Liver (tissue), 3 donors: ENCODE results near the gene WDR75.

ENCODE experiments used
- ATF3 ChIP-seq: IDR thresholded peaks from 2 replicates; pipeline ENCODE4 v1.6.1; 2016; ENCODE audit warnings: antibody characterized with exemption
- FOXA1 ChIP-seq: IDR thresholded peaks from 2 replicates; pipeline ENCODE4 v1.6.1; 2016; ENCODE audit warnings: antibody characterized with exemption
- GABPA ChIP-seq, 2 donors: IDR thresholded peaks in 1 of 2; conservative IDR thresholded peaks in 1 of 2; 2 replicates each; pipeline ENCODE4 v1.6.1; 2016; ENCODE audit warnings: antibody characterized with exemption in 2 of 2, mild to moderate bottlenecking in 1 of 2, moderate library complexity in 1 of 2
- NR2F2 ChIP-seq: IDR thresholded peaks from 2 replicates; pipeline ENCODE4 v1.6.1; 2016; ENCODE audit warnings: antibody characterized with exemption
- RAD21 ChIP-seq, 2 donors: IDR thresholded peaks; 2 replicates each; pipeline ENCODE4 v1.6.1; 2016; ENCODE audit warnings: antibody characterized with exemption in 2 of 2, mild to moderate bottlenecking in 2 of 2
- TAF1 ChIP-seq: conservative IDR thresholded peaks from 2 replicates; pipeline ENCODE4 v1.6.1; 2016; ENCODE audit warnings: antibody characterized with exemption, mild to moderate bottlenecking
- TF ChIP-seq, protein P1 (sequence below): fragments of 150-350 bp; IDR thresholded peaks from 2 replicates; pipeline ENCODE4 v1.5.1; 2017; ENCODE audit warnings: improper control_type of control experiment, low read depth, low read length; ENCODE audit not compliant: missing input control
- TF ChIP-seq, protein P2 (sequence below): IDR thresholded peaks from 2 replicates; pipeline ENCODE4 v1.6.1; 2016; ENCODE audit warnings: antibody characterized with exemption
- TF ChIP-seq, protein P3 (sequence below): IDR thresholded peaks from 2 replicates; pipeline ENCODE4 v1.6.1; 2016; ENCODE audit warnings: antibody characterized with exemption
- TF ChIP-seq, protein P4 (sequence below): IDR thresholded peaks from 2 replicates; pipeline ENCODE4 v1.6.1; 2016; ENCODE audit warnings: antibody characterized with exemption, mild to moderate bottlenecking
- donor health status: healthy.
- donor health status: healthy.

- no peak for TF ChIP-seq ATF3
- TF ChIP-seq, protein P1, sequence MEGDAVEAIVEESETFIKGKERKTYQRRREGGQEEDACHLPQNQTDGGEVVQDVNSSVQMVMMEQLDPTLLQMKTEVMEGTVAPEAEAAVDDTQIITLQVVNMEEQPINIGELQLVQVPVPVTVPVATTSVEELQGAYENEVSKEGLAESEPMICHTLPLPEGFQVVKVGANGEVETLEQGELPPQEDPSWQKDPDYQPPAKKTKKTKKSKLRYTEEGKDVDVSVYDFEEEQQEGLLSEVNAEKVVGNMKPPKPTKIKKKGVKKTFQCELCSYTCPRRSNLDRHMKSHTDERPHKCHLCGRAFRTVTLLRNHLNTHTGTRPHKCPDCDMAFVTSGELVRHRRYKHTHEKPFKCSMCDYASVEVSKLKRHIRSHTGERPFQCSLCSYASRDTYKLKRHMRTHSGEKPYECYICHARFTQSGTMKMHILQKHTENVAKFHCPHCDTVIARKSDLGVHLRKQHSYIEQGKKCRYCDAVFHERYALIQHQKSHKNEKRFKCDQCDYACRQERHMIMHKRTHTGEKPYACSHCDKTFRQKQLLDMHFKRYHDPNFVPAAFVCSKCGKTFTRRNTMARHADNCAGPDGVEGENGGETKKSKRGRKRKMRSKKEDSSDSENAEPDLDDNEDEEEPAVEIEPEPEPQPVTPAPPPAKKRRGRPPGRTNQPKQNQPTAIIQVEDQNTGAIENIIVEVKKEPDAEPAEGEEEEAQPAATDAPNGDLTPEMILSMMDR = no peak
- TF ChIP-seq, protein P2, sequence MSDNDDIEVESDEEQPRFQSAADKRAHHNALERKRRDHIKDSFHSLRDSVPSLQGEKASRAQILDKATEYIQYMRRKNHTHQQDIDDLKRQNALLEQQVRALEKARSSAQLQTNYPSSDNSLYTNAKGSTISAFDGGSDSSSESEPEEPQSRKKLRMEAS = no peak
- no peak for TF ChIP-seq TAF1
- TF ChIP-seq, protein P3, sequence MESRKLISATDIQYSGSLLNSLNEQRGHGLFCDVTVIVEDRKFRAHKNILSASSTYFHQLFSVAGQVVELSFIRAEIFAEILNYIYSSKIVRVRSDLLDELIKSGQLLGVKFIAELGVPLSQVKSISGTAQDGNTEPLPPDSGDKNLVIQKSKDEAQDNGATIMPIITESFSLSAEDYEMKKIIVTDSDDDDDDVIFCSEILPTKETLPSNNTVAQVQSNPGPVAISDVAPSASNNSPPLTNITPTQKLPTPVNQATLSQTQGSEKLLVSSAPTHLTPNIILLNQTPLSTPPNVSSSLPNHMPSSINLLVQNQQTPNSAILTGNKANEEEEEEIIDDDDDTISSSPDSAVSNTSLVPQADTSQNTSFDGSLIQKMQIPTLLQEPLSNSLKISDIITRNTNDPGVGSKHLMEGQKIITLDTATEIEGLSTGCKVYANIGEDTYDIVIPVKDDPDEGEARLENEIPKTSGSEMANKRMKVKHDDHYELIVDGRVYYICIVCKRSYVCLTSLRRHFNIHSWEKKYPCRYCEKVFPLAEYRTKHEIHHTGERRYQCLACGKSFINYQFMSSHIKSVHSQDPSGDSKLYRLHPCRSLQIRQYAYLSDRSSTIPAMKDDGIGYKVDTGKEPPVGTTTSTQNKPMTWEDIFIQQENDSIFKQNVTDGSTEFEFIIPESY = no peak
- no peak for TF ChIP-seq RAD21 (IDR thresholded peaks at IDR 0.05)
- TF ChIP-seq FOXA1 = no peak
- no peak for TF ChIP-seq GABPA (IDR thresholded peaks at IDR 0.05 in 1 of 2, conservative IDR thresholded peaks at IDR 0.05 in 1 of 2)
- TF ChIP-seq, protein P4, sequence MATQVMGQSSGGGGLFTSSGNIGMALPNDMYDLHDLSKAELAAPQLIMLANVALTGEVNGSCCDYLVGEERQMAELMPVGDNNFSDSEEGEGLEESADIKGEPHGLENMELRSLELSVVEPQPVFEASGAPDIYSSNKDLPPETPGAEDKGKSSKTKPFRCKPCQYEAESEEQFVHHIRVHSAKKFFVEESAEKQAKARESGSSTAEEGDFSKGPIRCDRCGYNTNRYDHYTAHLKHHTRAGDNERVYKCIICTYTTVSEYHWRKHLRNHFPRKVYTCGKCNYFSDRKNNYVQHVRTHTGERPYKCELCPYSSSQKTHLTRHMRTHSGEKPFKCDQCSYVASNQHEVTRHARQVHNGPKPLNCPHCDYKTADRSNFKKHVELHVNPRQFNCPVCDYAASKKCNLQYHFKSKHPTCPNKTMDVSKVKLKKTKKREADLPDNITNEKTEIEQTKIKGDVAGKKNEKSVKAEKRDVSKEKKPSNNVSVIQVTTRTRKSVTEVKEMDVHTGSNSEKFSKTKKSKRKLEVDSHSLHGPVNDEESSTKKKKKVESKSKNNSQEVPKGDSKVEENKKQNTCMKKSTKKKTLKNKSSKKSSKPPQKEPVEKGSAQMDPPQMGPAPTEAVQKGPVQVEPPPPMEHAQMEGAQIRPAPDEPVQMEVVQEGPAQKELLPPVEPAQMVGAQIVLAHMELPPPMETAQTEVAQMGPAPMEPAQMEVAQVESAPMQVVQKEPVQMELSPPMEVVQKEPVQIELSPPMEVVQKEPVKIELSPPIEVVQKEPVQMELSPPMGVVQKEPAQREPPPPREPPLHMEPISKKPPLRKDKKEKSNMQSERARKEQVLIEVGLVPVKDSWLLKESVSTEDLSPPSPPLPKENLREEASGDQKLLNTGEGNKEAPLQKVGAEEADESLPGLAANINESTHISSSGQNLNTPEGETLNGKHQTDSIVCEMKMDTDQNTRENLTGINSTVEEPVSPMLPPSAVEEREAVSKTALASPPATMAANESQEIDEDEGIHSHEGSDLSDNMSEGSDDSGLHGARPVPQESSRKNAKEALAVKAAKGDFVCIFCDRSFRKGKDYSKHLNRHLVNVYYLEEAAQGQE = no peak
- TF ChIP-seq NR2F2 = no peak
Observed at GRCh38 chr2:189424961-189425360, 16.3 kb upstream of the WDR75 start.
